Natural killer cell (primary cell): Measurements from ENCODE around the gene HAPLN2. TPM values are rescaled to one million over a fixed set of nuclear protein-coding genes. Genes with fewer than 3 reads are reported as not detected.

Experiments used
- ATAC-seq, 3 donors: fragments of 150-1000 bp in 2 of 3; fragments of 200-7000 bp in 1 of 3; cut with Tn5 transposase; 1 replicate in 1 of 3; 2 replicates in 2 of 3; pipeline ENCODE4 v1.10.0; 2021; ENCODE audit warnings: mild to moderate bottlenecking in 2 of 3, moderate library complexity in 2 of 3
- DNase-seq, 2 donors: peaks; one replicate each; pipeline versions ENCODE4 v3.0.0 to v3.0.0-alpha.2; 2013 to 2021; ENCODE audit warnings: mixed read lengths in 1 of 2
- H3K27ac ChIP-seq: one replicate; pipeline ENCODE4 v1.5.1; 2013; ENCODE audit warnings: mild to moderate bottlenecking, low read length
- H3K27me3 ChIP-seq: one replicate; pipeline ENCODE4 v1.6.1; 2013; ENCODE audit warnings: low read length; ENCODE audit not compliant: control insufficient read depth, insufficient read depth
- H3K36me3 ChIP-seq: one replicate; pipeline ENCODE4 v1.6.1; 2013; ENCODE audit warnings: low read length; ENCODE audit not compliant: control insufficient read depth, insufficient read depth
- H3K4me1 ChIP-seq: one replicate; pipeline ENCODE4 v1.6.1; 2013; ENCODE audit warnings: low read length; ENCODE audit not compliant: control insufficient read depth, insufficient read depth
- H3K4me3 ChIP-seq: one replicate; pipeline ENCODE4 v1.5.1; 2013; ENCODE audit warnings: low read length
- H3K9me3 ChIP-seq: one replicate; pipeline ENCODE4 v1.6.1; 2013; ENCODE audit warnings: low read length; ENCODE audit not compliant: control insufficient read depth, insufficient read depth
- H3K27ac Mint-ChIP-seq, 2 donors: one replicate each; pipeline ENCODE4 v1.8.0; 2022; ENCODE audit warnings: mild to moderate bottlenecking in 2 of 2, mixed read lengths in 2 of 2, moderate library complexity in 1 of 2
- H3K27me3 Mint-ChIP-seq, 2 donors: one replicate each; pipeline ENCODE4 v1.8.0; 2022; ENCODE audit warnings: low read depth in 2 of 2, mixed read lengths in 2 of 2
- H3K36me3 Mint-ChIP-seq: one replicate; pipeline ENCODE4 v1.8.0; 2022; ENCODE audit warnings: mixed read lengths
- H3K4me1 Mint-ChIP-seq, 2 donors: one replicate each; pipeline ENCODE4 v1.8.0; 2022; ENCODE audit warnings: mixed read lengths in 2 of 2
- H3K4me3 Mint-ChIP-seq: one replicate; pipeline ENCODE4 v1.8.0; 2022; ENCODE audit warnings: mild to moderate bottlenecking, moderate library complexity, mixed read lengths
- H3K9me3 Mint-ChIP-seq, 2 donors: one replicate each; pipeline ENCODE4 v1.8.0; 2022; ENCODE audit warnings: mixed read lengths in 2 of 2
- WGBS: methylation state at CpG from one replicate; pipeline ENCODE4 v1.1.7; 2013; ENCODE audit warnings: missing lambda C conversion rate; ENCODE audit not compliant: insufficient coverage; 5-methylcytosine and 5-hydroxymethylcytosine counted together
- intact Hi-C: fragments of 100-400 bp; cut with micrococcal nuclease; formaldehyde crosslinking; loops from one replicate; pipeline ENCODE4 v1.14.2; 2022
- total RNA-seq, 4 donors: library from RNA; stranded (reverse); fragments of 120-200 nt in 1 of 4; gene quantifications; one replicate each; pipeline versions ENCODE4 v1.2.3 to v1.2.4, GENCODE V29; 2013 to 2022
- TF ChIP-seq, protein P1 (sequence below): fragments of 200-600 bp; IDR thresholded peaks from one replicate; pipeline ENCODE4 v1.8.0; 2022; ENCODE audit warnings: antibody characterized with exemption

Gene HAPLN2
- total RNA-seq, 3 donors from 2014 or later (not counting 1 experiment from before 2014, with no cell fraction given) = not detected

- WGBS = 21% methylated on average over 40 of the region's 40 CpGs
- intact Hi-C loops = no loop called here
- peaks cover 71 to 78% of the 10 kb centered on the region in 2 donors for H3K27me3 Mint-ChIP-seq
Observed at GRCh38 chr1:156642265-156643048, 23.2 kb downstream of the HAPLN2 start.

GRCh38 chr1:156643049-156643777, 24.0 kb downstream of the HAPLN2 start:
- Histone ChIP-seq H3K36me3 (no peaks in the 10 kb centered on the region), H3K27me3 (peaks cover 54% of the 10 kb centered on the region), H3K4me3 (no peak overlapping the region), H3K27ac (no peak overlapping the region), H3K9me3 (no peaks in the 10 kb centered on the region), H3K4me1 (peaks cover 24% of the 10 kb centered on the region)
- no peak for ATAC-seq
- intact Hi-C loops = no loop called here
- peaks cover 67 to 83% of the 10 kb centered on the region in 2 donors for H3K27me3 Mint-ChIP-seq
- no peaks in the 10 kb centered on the region for H3K9me3 Mint-ChIP-seq
- TF ChIP-seq, protein P1, sequence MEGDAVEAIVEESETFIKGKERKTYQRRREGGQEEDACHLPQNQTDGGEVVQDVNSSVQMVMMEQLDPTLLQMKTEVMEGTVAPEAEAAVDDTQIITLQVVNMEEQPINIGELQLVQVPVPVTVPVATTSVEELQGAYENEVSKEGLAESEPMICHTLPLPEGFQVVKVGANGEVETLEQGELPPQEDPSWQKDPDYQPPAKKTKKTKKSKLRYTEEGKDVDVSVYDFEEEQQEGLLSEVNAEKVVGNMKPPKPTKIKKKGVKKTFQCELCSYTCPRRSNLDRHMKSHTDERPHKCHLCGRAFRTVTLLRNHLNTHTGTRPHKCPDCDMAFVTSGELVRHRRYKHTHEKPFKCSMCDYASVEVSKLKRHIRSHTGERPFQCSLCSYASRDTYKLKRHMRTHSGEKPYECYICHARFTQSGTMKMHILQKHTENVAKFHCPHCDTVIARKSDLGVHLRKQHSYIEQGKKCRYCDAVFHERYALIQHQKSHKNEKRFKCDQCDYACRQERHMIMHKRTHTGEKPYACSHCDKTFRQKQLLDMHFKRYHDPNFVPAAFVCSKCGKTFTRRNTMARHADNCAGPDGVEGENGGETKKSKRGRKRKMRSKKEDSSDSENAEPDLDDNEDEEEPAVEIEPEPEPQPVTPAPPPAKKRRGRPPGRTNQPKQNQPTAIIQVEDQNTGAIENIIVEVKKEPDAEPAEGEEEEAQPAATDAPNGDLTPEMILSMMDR = no peak
- no peak overlapping the region for H3K27ac Mint-ChIP-seq
- no peaks in the 10 kb centered on the region for H3K36me3 Mint-ChIP-seq
- peak overlapping the region; percentile 72 for H3K4me3 Mint-ChIP-seq
- DNase-seq = no peak
- peaks cover 8 to 21% of the 10 kb centered on the region in 2 donors for H3K4me1 Mint-ChIP-seq
- WGBS = 47% methylated on average over 2 of the region's 7 CpGs

More at GRCh38 chr1:156642265-156643048, 23.2 kb downstream of the HAPLN2 start:
- DNase-seq (no peak), ATAC-seq (peak; percentile 1 to 35 (median 18))
- Mint-ChIP-seq H3K36me3 (no peaks in the 10 kb centered on the region), H3K27ac (no peak overlapping the region), H3K4me1 (peaks cover 8 to 21% of the 10 kb centered on the region in 2 donors), H3K4me3 (peak overlapping the region; percentile 72), H3K9me3 (no peaks in the 10 kb centered on the region)
- Histone ChIP-seq H3K4me1 (peaks cover 24% of the 10 kb centered on the region), H3K4me3 (no peak overlapping the region), H3K9me3 (no peaks in the 10 kb centered on the region), H3K27me3 (peaks cover 52% of the 10 kb centered on the region), H3K27ac (no peak overlapping the region), H3K36me3 (no peaks in the 10 kb centered on the region)
- TF ChIP-seq, protein P1 = no peak

DNA sequence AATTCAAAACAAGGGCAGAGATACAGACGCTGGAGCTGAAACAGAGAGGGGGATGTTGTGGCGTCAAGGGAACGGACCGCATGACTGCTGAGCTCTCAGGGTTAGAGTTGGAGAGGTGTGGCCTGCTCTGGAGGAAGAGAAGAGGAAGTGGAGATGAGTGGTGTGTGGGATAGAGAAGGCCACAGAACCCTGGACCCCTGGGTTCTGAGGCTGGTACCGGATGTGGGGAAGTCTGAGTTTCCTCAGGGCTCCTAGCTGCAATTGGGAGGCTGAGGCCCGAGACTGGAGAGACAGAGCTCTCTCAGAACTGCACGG, 24.5 kb downstream of the HAPLN2 start:
- no peak overlapping the region for H3K27ac ChIP-seq
- H3K4me1 ChIP-seq = peaks cover 24% of the 10 kb centered on the region
- no peaks in the 10 kb centered on the region for H3K36me3 ChIP-seq
- no peaks in the 10 kb centered on the region for H3K9me3 Mint-ChIP-seq
- WGBS = 2% methylated on average over 7 of the region's 7 CpGs
- H3K4me1 Mint-ChIP-seq = peaks cover 8 to 21% of the 10 kb centered on the region in 2 donors
- no peaks in the 10 kb centered on the region for H3K36me3 Mint-ChIP-seq
- TF ChIP-seq, protein P1 = no peak
- intact Hi-C loops = no loop called here
- peaks cover 52% of the 10 kb centered on the region for H3K27me3 ChIP-seq
- peak in 1 of 2 donors; percentile 52 for DNase-seq
- peak; percentile 33 to 49 (median 46) for ATAC-seq
- H3K9me3 ChIP-seq = no peaks in the 10 kb centered on the region
- no peak overlapping the region for H3K27ac Mint-ChIP-seq
- no peak overlapping the region for H3K4me3 ChIP-seq
- H3K4me3 Mint-ChIP-seq = no peak overlapping the region
- peaks cover 64 to 83% of the 10 kb centered on the region in 2 donors for H3K27me3 Mint-ChIP-seq
